ENCODE measurements around the gene NPM3.

Gene NPM3

DNA sequence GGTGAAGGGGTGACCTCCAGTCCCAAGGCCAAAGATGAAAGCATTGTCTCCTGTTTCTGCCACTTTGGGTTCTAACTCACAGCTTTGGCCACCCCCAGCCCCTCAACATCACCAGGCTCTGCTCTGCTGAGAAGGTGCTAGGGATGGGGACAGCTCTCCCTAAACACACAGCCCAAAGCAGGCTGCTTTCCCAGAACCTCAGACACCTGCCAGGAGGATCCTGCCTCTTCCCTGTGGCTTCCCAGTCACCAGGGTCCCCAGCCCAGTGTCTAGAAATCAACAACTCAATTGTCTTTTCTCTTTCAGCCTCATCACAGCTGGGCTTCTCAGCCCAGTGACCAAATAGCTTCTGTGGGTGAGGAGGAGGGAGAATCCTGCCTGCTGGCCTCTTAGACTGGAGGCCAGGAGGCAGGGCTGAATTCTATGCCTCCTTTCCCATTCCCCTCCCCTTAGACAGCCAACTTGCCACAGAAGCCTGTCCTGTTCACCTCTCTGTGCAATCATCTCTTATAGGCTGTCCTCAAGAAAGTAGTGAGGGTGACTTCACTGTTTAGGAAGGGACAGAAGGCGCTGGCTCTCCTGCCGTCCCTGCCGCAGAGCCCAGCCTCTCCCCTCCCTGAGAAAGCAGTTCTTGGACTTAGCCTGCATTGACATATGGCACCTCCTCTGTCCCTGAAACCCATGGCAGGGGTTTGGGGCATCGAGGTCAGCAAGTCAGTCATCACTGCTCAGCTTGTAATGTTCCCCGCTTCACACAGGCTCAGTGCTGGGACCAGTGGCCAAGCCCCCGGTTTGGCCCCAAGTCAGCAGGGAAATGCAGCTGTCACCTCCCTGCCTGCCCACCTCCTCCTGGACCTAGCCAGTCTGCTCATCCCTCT is 11.0 kb downstream of the NPM3 start:
- DNase-seq = no peak
- Mint-ChIP-seq H3K4me1 (peaks cover 27% of the 10 kb centered on the region), H3K9me3 (no peaks in the 10 kb centered on the region), H3K27ac (no peak overlapping the region), H3K4me3 (no peak overlapping the region), H3K27me3 (peaks cover 82% of the 10 kb centered on the region)
- ATAC-seq = no peak

DNA sequence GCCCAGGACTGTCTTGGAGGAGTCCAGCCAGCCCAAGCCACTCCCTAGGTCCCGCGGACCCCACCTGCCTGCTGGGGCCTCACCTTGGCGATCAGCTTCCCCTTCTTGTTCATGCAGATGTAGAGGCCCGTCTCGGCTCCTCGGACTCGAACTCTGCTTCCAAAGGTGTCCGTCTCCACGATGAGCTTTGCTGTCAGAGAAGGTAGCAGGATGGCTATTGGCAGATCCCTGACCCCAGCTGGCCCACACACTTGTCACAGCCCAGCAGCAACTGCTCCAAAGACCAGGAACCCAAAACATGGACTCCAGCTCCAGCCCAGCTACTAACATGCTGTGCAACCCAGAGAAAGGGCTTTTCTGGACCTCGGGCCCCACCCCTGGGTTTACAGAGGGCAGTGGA is 11.9 kb downstream of the NPM3 start:
- Mint-ChIP-seq H3K4me3 (no peak overlapping the region), H3K27me3 (peaks cover 82% of the 10 kb centered on the region), H3K4me1 (peaks cover 21% of the 10 kb centered on the region), H3K27ac (no peak overlapping the region), H3K9me3 (no peaks in the 10 kb centered on the region)
- no peak for DNase-seq
- ATAC-seq = no peak

DNA sequence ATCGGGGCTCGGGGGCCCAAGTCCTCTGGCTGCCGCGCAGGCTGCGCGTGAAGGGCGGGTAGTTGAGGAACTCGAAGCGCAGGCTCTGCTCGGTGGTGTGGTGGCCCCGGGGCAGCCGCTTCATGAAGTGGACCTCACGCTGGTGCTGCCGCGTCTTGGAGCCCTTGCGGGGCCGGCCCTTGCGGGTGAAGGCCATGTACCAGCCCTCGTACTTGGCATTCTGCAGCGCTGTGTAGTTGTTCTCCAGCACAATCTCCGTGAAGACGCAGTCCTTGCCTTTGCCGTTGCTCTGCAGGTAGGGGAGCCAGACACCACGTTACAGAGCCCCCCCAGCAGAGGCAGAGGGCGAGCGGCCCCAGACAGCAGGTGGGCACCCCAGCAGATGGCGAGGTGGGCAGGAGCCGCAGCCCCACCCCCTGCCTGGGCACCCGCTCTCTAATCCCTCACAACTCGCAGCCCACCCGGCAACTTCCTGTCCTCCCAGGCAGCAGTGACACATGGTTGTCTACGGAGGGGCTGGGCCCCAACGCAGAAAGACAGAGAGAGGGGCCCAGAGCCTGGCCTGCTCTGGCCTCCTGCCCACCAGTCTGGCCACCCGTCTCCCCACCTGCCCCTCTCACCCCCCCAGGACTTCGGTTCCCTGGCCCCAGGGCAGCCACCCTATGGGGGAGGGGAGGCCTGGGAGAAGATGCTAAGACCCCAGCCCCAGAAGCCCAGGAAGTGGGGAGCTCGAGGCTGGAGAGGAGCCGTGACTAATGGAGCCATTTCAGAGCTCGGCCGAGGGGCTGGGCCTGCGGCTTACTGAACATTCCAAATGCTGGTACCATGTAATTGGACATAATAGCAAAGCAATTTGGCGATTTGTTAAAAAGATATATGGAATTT is 12.7 kb downstream of the NPM3 start:
- peaks cover 87% of the 10 kb centered on the region for H3K27me3 Mint-ChIP-seq
- DNase-seq (no peak), ATAC-seq (no peak)
- no peak overlapping the region for H3K4me3 Mint-ChIP-seq
- no peak overlapping the region for H3K27ac Mint-ChIP-seq
- peaks cover 21% of the 10 kb centered on the region for H3K4me1 Mint-ChIP-seq
- H3K9me3 Mint-ChIP-seq = no peaks in the 10 kb centered on the region

DNA sequence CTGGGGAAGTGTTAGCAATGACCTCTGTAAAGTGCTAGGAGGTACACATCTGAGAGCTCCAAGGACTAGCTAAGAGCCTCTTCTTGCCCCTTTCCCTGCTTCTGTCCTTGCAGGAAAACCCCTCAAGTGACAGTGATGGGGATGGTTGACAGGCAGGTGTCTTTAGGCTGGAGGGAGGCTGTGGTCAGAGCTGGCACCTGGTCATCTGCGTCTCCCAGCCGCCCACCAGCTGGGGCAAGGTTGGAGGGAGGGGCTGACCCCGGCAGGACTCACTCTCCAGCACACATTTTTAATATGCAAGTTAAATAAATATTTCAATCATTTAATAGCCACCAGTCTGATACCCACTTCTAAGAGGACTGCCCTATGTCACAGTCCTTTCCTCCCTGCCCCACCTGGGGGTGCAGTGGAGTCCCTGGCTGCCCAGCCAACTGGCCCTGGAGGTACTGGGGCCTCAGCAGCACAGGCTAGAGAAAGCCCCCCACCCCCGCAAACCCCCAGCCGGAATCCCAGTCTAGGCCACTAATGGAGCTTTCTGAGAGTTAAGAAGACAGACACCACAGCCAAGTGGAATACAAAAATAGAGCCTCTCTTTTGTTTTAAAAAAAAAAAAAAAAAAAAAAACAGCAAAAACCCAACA is 13.6 kb downstream of the NPM3 start:
- H3K4me3 Mint-ChIP-seq = no peak overlapping the region
- DNase-seq (no peak), ATAC-seq (no peak)
- no peaks in the 10 kb centered on the region for H3K9me3 Mint-ChIP-seq
- peaks cover 12% of the 10 kb centered on the region for H3K4me1 Mint-ChIP-seq
- no peak overlapping the region for H3K27ac Mint-ChIP-seq
- H3K27me3 Mint-ChIP-seq = peaks cover 87% of the 10 kb centered on the region

DNA sequence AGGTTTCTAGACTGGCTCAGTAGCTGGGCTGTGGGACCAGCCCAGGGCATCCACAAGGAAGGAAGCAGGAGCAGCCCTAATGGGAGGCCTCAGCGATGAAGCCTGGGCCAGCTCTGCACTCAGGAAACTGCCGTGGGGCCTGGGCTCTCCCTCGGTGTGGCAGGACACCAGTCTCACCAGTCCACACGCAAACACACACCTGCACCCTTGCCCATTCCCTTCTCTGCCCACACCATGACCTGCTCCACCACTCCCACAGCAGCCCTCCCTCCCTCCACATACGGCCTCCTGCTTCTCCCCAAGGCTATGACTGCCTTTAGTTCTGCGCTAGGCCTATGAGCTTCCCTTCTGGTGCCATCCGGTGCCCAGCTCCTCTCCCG is 14.5 kb downstream of the NPM3 start:
- ATAC-seq (no peak), DNase-seq (no peak)
- peaks cover 4% of the 10 kb centered on the region for H3K4me1 Mint-ChIP-seq
- no peak overlapping the region for H3K27ac Mint-ChIP-seq
- H3K27me3 Mint-ChIP-seq = peaks cover 80% of the 10 kb centered on the region
- no peak overlapping the region for H3K4me3 Mint-ChIP-seq
- no peaks in the 10 kb centered on the region for H3K9me3 Mint-ChIP-seq

DNA sequence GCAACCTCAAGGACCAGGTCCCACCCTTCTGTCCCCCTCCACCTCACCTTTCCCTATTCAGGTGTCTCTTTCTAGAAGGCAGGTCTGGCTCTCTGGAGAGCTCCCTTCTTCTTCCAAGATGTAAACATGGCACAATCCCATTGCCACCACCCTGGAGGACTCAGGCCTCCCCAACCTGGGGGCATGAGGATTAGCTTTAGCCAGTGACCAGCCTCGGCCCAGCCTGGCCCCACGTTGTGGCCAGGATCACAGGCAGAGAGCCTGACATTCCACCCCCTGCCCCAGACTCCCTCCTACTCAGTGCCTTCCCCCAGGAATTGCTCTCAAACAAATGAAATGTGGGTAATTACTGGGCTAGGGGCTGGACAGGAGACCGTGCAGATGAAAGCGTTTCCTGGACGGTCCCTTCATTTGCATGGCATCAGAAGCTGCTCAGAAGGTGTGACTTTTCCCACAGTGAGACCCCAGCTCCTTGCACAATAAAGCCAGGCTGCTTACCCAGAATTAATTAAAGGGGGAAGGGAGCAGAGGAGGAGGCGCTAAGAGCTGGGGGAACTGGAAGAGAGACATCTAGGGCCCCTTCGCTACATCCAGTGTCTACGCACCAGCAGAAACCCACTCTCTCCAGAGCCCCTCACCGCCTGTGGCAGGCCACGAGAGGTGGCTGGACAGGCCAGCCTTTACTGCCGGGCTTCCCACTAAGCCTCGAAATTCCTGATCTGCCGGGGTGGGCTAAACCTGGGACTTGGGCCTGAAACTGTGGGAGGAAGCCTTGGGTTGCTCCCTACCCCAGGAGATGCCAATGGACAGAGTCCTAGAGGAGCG is 15.1 kb downstream of the NPM3 start:
- Mint-ChIP-seq H3K4me1 (no peaks in the 10 kb centered on the region), H3K27me3 (peaks cover 74% of the 10 kb centered on the region)

DNA sequence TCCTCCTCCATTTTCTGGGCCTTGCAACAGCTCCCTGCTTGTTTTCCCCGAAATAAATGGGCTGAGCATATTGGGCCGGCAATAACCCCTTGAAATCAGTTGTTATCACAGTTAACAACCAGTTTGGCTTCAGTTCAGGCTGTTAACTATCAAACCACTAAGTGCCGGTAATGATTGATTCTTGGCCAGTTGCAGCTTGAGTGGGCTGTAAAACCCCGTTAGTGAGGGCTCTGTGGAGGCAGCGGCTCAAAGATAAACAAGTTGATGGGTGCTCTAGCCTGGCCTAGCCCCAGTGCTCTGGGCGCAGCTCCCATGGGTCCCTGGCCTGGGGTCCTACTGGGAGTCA is 15.7 kb downstream of the NPM3 start:
- H3K27me3 Mint-ChIP-seq = peaks cover 68% of the 10 kb centered on the region
- no peak overlapping the region for H3K27ac Mint-ChIP-seq
- H3K4me1 Mint-ChIP-seq = no peaks in the 10 kb centered on the region
- DNase-seq (no peak), ATAC-seq (no peak)
- H3K4me3 Mint-ChIP-seq = no peak overlapping the region
- H3K9me3 Mint-ChIP-seq = no peaks in the 10 kb centered on the region

More for the DNA sequence above, 15.1 kb downstream of the NPM3 start:
- no peaks in the 10 kb centered on the region for H3K9me3 Mint-ChIP-seq
- no peak for ATAC-seq
- H3K27ac Mint-ChIP-seq = no peak overlapping the region
- no peak overlapping the region for H3K4me3 Mint-ChIP-seq
- no peak for DNase-seq

DNA sequence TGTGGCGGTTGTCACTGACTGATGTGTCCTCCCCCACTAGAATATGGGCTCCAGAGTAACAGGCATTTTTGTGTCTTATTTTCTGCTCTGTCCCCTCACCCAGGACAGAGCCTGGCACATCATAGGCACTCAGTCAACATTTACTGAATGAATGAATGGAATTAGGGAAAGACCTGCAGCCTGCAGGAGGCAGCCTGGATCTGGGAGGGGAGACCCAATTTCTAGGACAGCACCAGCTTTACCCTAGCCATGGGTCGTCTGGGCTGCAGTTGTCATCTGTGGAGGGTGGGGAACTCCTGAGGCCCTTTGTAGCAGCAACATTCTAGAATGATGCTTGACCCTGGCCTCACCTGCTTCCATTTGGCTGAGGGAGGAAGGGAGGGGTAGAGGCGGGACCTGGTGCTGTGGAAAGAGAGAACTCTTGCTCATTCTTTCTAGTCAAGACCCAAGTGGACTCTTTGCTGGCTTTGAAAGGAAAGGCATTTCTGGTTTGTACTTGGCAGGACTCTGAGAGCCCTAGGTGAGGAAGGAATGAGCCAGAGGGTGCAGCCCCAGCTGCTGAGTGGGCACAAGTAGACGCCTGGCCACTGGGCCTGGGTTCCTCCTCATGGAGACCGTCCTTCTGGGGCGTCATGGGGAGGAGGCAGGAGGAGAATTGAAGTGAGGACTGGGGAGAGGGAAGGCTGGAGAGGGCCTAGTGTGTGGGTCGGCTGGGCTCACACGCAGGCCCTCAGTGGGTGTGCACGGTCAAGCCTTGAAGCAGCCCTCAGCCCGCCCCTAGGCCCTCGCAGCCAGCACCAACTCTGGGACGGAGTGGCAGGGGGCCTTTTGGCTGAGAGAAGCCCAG is 16.3 kb downstream of the NPM3 start:
- Mint-ChIP-seq H3K27me3 (peaks cover 62% of the 10 kb centered on the region), H3K27ac (no peak overlapping the region), H3K9me3 (no peaks in the 10 kb centered on the region), H3K4me1 (no peaks in the 10 kb centered on the region), H3K4me3 (no peak overlapping the region)
- DNase-seq = no peak
- no peak for ATAC-seq

DNA sequence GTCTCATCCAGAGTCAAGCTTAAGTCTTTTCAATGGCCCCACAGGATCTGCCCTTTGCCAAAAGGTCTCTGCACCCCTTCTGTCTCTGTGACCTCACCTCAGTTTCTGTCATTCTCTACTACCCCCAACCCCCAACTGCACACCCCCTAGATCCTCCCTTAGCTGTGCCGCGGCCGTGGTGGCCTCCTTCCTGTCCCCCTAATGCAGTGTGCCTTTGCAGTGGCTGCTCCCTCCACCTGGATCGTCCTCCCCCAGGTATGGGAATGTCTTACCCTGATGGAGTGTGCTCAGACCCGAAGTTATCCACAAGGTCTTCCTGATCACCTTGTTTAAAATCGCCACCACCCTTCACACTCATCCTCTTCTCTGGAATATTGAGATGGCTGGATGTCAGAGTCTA is 16.9 kb downstream of the NPM3 start:
- Mint-ChIP-seq H3K27me3 (peaks cover 56% of the 10 kb centered on the region), H3K9me3 (no peaks in the 10 kb centered on the region), H3K4me3 (no peak overlapping the region), H3K27ac (no peak overlapping the region), H3K4me1 (no peaks in the 10 kb centered on the region)
- ATAC-seq = no peak
- no peak for DNase-seq

DNA sequence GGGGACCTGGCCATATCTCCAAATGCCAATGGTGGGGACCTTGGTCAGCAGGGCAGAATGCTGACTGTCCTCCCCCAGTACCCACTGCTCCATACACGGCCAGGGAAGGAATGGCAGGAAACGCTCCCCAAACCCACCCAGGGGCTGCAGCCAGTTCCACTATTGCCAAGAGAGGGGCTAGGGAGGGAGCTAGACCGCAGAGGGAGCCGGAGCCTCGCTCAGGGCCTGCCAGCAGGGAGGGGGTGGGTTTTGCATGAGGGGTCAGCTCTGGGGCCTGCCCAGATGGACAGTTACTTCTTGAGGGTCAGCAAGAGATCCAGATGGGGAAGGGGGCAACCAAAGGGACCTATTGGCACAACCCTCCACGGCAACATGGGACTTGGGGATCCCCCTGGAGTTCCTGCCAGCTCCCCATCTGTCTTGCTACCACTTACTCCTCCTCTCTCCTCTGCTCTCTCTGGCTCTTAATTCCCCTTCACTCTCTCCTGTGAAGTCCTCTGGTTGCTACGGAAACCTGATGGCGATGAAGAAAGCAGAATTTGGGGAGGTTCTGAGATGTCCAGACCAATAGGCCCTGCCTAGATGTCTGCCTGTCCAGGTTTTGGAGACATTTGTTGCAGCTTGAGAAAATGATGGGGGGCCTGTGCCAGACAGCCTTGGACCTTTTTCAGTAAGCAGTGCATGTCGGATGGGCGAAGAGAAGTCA is 20.0 kb downstream of the NPM3 start:
- H3K4me3 Mint-ChIP-seq = no peak overlapping the region
- no peaks in the 10 kb centered on the region for H3K9me3 Mint-ChIP-seq
- ATAC-seq (no peak), DNase-seq (no peak)
- no peaks in the 10 kb centered on the region for H3K4me1 Mint-ChIP-seq
- peaks cover 37% of the 10 kb centered on the region for H3K27me3 Mint-ChIP-seq
- H3K27ac Mint-ChIP-seq = no peak overlapping the region

DNA sequence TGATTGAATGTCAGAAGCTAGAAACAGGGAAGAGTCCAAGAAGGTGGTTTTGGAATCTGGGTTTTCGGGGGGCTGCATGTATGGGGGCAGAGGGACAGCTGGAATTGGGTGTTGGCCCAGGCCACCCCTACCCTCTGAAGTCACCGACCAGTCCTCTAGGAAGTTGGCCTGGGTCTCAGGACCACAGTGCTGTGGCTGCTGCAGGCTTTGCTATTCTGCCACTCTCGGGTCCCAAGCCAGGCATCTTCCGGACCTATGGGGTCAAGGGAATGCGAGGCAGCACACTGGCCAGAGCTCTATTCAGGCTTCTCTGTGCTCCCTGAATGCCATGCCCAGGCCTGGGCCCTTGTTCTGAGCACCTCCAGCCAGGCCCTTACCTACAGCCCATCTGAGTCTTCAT is 20.5 kb downstream of the NPM3 start:
- Mint-ChIP-seq H3K9me3 (no peaks in the 10 kb centered on the region), H3K27me3 (peaks cover 37% of the 10 kb centered on the region), H3K27ac (no peak overlapping the region), H3K4me3 (no peak overlapping the region), H3K4me1 (no peaks in the 10 kb centered on the region)
- DNase-seq (no peak), ATAC-seq (no peak)

DNA sequence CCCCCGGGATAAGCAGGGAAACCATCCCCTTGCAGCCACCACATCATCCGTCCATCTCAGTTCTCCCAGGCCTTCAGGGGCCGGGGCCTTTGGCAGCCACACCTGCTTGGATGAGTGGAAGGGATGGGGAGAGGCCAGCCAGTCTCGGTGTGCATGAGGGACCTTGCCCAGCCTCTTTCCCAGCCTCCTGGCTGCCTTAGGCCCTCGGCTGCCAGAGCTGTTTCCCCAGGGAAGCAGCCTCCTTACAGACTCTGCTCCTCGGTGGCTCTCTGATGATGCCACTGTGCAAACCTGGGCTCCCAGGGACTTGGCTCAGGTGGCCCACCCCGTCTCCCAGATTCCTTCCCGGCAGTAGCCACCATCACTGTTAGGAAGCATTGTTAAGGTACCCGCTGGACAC is 22.0 kb downstream of the NPM3 start:
- Mint-ChIP-seq H3K4me3 (no peak overlapping the region), H3K9me3 (no peaks in the 10 kb centered on the region), H3K27ac (no peak overlapping the region), H3K4me1 (no peaks in the 10 kb centered on the region), H3K27me3 (peaks cover 25% of the 10 kb centered on the region)
- ATAC-seq (no peak), DNase-seq (no peak)

DNA sequence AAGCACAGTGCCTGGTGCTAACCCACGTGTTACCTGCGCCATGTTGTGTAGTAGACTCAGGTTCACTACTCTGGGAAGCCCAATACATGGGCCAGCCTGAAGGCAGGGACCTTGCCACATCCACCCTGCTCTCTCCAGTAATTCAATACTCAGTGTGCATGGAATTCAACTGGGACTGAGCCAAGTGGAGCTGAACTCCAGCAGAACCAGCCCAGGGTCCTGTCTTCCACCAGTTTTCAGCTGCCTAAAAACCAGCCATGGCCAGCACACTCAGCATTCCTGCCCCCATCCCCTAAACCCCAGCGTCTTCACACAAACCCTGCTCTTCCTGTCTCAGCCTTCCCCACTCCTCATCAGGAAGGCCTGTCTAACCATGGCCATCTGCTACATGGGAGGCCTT is 22.7 kb downstream of the NPM3 start:
- no peak overlapping the region for H3K27ac Mint-ChIP-seq
- H3K4me1 Mint-ChIP-seq = no peaks in the 10 kb centered on the region
- ATAC-seq (no peak), DNase-seq (no peak)
- H3K27me3 Mint-ChIP-seq = peaks cover 18% of the 10 kb centered on the region
- no peaks in the 10 kb centered on the region for H3K9me3 Mint-ChIP-seq
- no peak overlapping the region for H3K4me3 Mint-ChIP-seq
